GM12878 (cell line): Measurements from ENCODE around the gene TPCN1. TPM values are rescaled to one million over a fixed set of nuclear protein-coding genes. Genes with fewer than 3 reads are reported as not detected.

Experiments used
- ATAC-seq: fragments of 200-7000 bp; cut with Tn5 transposase; 3 replicates; pipeline ENCODE4 v1.9.1; 2020; ENCODE audit warnings: mild to moderate bottlenecking, moderate library complexity
- BruUV-seq: library from RNA; stranded (reverse); fragments of 400-500 nt; replicated peaks from 2 replicates; lab custom pipeline; 2021; lab: Mats Ljungman, UMichigan
- CTCF ChIA-PET: fragments of 300-600 bp; sonication (Branson Sonifier 250); formaldehyde crosslinking; extraction: SDS; loops from one replicate; lab custom pipeline; 2021; ENCODE audit warnings: inconsistent platforms; lab: Yijun Ruan, JAX
- POLR2A ChIA-PET: fragments of 350-600 bp; formaldehyde crosslinking; extraction: SDS; loops from one replicate; lab custom pipeline; 2021; ENCODE audit warnings: inconsistent platforms; lab: Charles Lee
- RAD21 ChIA-PET: fragments of 300-600 bp; sonication (Branson Sonifier 250); formaldehyde crosslinking; loops from one replicate; lab custom pipeline; 2023; ENCODE audit warnings: antibody characterized with exemption; ENCODE audit not compliant: unreplicated experiment; lab: Charles Lee
- SMC1A ChIA-PET: fragments of 300-600 bp; sonication (Branson Sonifier 250); formaldehyde crosslinking; loops from one replicate; lab custom pipeline; 2023; ENCODE audit not compliant: unreplicated experiment, uncharacterized antibody; lab: Charles Lee
- DNase-seq: peaks from one replicate; pipeline ENCODE4 v3.0.0-alpha.2; 2011; ENCODE audit warnings: low read depth, low spot score
- FAIRE-seq: peaks from 3 replicates; lab custom pipeline; 2011; peaks lifted over from hg19 to GRCh38; lab: Jason Lieb, UNC
- H2AFZ ChIP-seq: 2 replicates; pipeline ENCODE4 v1.6.0; 2011; ENCODE audit warnings: low read depth, low read length, control low read depth; ENCODE audit not compliant: control insufficient read depth
- H3K27ac ChIP-seq: 2 replicates; pipeline ENCODE4 v1.5.1; 2011; ENCODE audit warnings: control low read depth; ENCODE audit not compliant: control insufficient read depth, insufficient read depth
- H3K27me3 ChIP-seq, 2 experiments: replicated peaks in 1 of 2; 2 replicates each; pipeline versions ENCODE4 v1.6.0 to v1.6.1; 2011; ENCODE audit warnings: low read length in 1 of 2; ENCODE audit not compliant: control insufficient read depth in 2 of 2, insufficient read depth in 2 of 2
- H3K36me3 ChIP-seq, 2 experiments: 2 replicates each; pipeline ENCODE4 v1.5.1; 2011; ENCODE audit warnings: low read length in 1 of 2; ENCODE audit not compliant: control insufficient read depth in 2 of 2, insufficient read depth in 2 of 2
- H3K4me1 ChIP-seq: 2 replicates; pipeline ENCODE4 v1.6.1; 2011; ENCODE audit warnings: mild to moderate bottlenecking, low read length, moderate library complexity, mixed read lengths; ENCODE audit not compliant: control insufficient read depth, insufficient read depth
- H3K4me2 ChIP-seq: 2 replicates; pipeline ENCODE4 v1.6.0; 2011; ENCODE audit warnings: control low read depth; ENCODE audit not compliant: control insufficient read depth, insufficient read depth
- H3K4me3 ChIP-seq: fragments of 200-600 bp; sonication (generic); 2 replicates; pipeline ENCODE4 v1.5.1; 2016
- H3K79me2 ChIP-seq: 2 replicates; pipeline ENCODE4 v1.6.0; 2011; ENCODE audit warnings: low read length; ENCODE audit not compliant: control insufficient read depth, insufficient read depth
- H3K9ac ChIP-seq: 2 replicates; pipeline ENCODE4 v1.8.0; 2011; ENCODE audit warnings: low read length, control low read depth, mixed read lengths; ENCODE audit not compliant: control insufficient read depth, insufficient read depth
- H3K9me3 ChIP-seq: replicated peaks from 3 replicates; pipeline ENCODE4 v1.5.1; 2011; ENCODE audit warnings: mild to moderate bottlenecking, low read length; ENCODE audit not compliant: control insufficient read depth, insufficient read depth
- H4K20me1 ChIP-seq: 2 replicates; pipeline ENCODE4 v1.6.0; 2011; ENCODE audit not compliant: control insufficient read depth, insufficient read depth
- CHD4 ChIP-seq: fragments of 200-600 bp; sonication (generic); IDR thresholded peaks from 2 replicates; pipeline ENCODE4 v1.6.1; 2016; ENCODE audit warnings: mild to moderate bottlenecking
- HDAC2 ChIP-seq: fragments of 200-600 bp; sonication (generic); IDR thresholded peaks from 2 replicates; pipeline ENCODE4 v1.6.1; 2017
- MYC ChIP-seq: IDR thresholded peaks from 2 replicates; pipeline ENCODE4 v1.6.1; 2011; ENCODE audit warnings: mild to moderate bottlenecking, low read length, moderate library complexity, inconsistent platforms; ENCODE audit not compliant: insufficient read depth, insufficient replicate concordance, insufficient read length, severe bottlenecking
- POLR2AphosphoS2 ChIP-seq: IDR thresholded peaks from 2 replicates; pipeline ENCODE4 v1.6.1; 2011; ENCODE audit warnings: low read depth, mild to moderate bottlenecking, low read length, improper control_type of control experiment, moderate library complexity
- SREBF1 ChIP-seq: IDR thresholded peaks from 2 replicates; pipeline ENCODE4 v1.6.1; 2012; ENCODE audit warnings: mild to moderate bottlenecking, low read length
- TCF12 ChIP-seq: IDR thresholded peaks from 2 replicates; pipeline ENCODE4 v1.6.1; 2011; ENCODE audit warnings: low read depth, mild to moderate bottlenecking, low read length
- WGBS: methylation state at CpG from one replicate; pipeline ENCODE4 v1.1.6; 2016; ENCODE audit warnings: low lambda C conversion rate; ENCODE audit not compliant: insufficient replicate concordance, insufficient coverage; ENCODE audit errors: missing lambda C conversion rate; 5-methylcytosine and 5-hydroxymethylcytosine counted together
- in situ Hi-C: fragments of 300-500 bp; cut with MboI; formaldehyde crosslinking; loops from 9 replicates; pipeline ENCODE4 v1.14.3; 2018; ENCODE audit warnings: mixed read lengths
- intact Hi-C: fragments of 100-400 bp; cut with micrococcal nuclease; formaldehyde crosslinking; loops from one replicate; pipeline ENCODE4 v1.14.2; 2022; ENCODE audit not compliant: unreplicated experiment
- polyA plus RNA-seq, 11 experiments: library from polyadenylated mRNA; depleted of rRNA in 4 of 11; unstranded in 6 of 11; stranded (reverse) in 5 of 11; fragments of >200 nt; fragmentation: Nextera tagmentation in 4 of 11; fragmentation: Illumina TruSeq in 1 of 11; extraction: Ambion mirVana in 4 of 11; extraction: Trizol in 1 of 11; gene quantifications; 1 replicate in 1 of 11; 2 replicates in 10 of 11; pipeline versions ENCODE4 v1.2.1 to v1.2.3, GENCODE V29; 2011 to 2016; ENCODE audit warnings: inconsistent platforms in 2 of 11, missing spikeins in 2 of 11, low read depth in 1 of 11
- total RNA-seq, 4 experiments: library from RNA; depleted of rRNA in 3 of 4; stranded (reverse); fragments of >200 nt in 3 of 4; fragmentation: Illumina TruSeq in 1 of 4; extraction: Trizol in 1 of 4; gene quantifications; 2 replicates each; pipeline versions ENCODE4 v1.2.1 to v1.2.3, GENCODE V29; 2013 to 2021

TPCN1 gene
- total and polyA plus RNA-seq, 10 of the 15 experiments (the other 5 are each of a cell fraction or from before 2014, with no cell fraction given) = 0.79 to 30.9 (median 19.4) TPM

- no peak for FAIRE-seq
- Histone ChIP-seq H3K4me2 (no peak overlapping the region), H2AFZ (no peak overlapping the region), H4K20me1 (no peaks in the 10 kb centered on the region), H3K79me2 (no peaks in the 10 kb centered on the region), H3K9ac (no peak overlapping the region), H3K9me3 (no peaks in the 10 kb centered on the region), H3K36me3 (no peaks in the 10 kb centered on the region), H3K27me3 (no peaks in the 10 kb centered on the region; a peak in 1 of 4 replicates), H3K4me3 (no peak overlapping the region), H3K4me1 (no peaks in the 10 kb centered on the region; the same call in 1 of the 2 replicates), H3K27ac (no peak overlapping the region)
- intact Hi-C loops = no loop called here
- peak; percentile 39; the same call in 2 of the 3 replicates for ATAC-seq
- POLR2A ChIA-PET = no interaction called here
- in situ Hi-C loops = no loop called here
- WGBS = 26% methylated on average over 6 of the region's 6 CpGs
- TF ChIP-seq CHD4 (no peak), SREBF1 (no peak)
- SMC1A ChIA-PET = no interaction called here
- RAD21 ChIA-PET = no interaction called here
- no peak for DNase-seq
- no TSS peak for BruUV-seq
- CTCF ChIA-PET = no interaction called here
These were observed 120.3 kb downstream of the TPCN1 start for GRCh38 chr12:113341535-113341934.

GRCh38 chr12:113345318-113345717 lies 124.1 kb downstream of the TPCN1 start:
- WGBS = 90% methylated on average over 6 of the region's 6 CpGs
- H3K9me3 ChIP-seq = no peaks in the 10 kb centered on the region
- no peak overlapping the region for H3K9ac ChIP-seq
- ATAC-seq = no peak
- SMC1A ChIA-PET = interaction anchor here (1.0 kb wide), 1 partner anchor 10 kb away, joined by 3 read pairs; the partner anchor contains the start of gene SLC8B1
- TF ChIP-seq POLR2AphosphoS2 (no peak), MYC (no peak), TCF12 (no peak), HDAC2 (no peak)
- DNase-seq = no peak
- H3K79me2 ChIP-seq = no peaks in the 10 kb centered on the region
- in situ Hi-C loops = no loop called here
- no peak for FAIRE-seq
- no peaks in the 10 kb centered on the region for H4K20me1 ChIP-seq
- no peak overlapping the region for H3K4me3 ChIP-seq
- no peak overlapping the region for H2AFZ ChIP-seq
- no peak overlapping the region for H3K4me2 ChIP-seq
- H3K27me3 ChIP-seq = no peaks in the 10 kb centered on the region; a peak in 2 of 4 replicates
- CTCF ChIA-PET = no interaction called here
- RAD21 ChIA-PET = no interaction called here
- intact Hi-C loops = no loop called here
- H3K4me1 ChIP-seq = no peaks in the 10 kb centered on the region; the same call in 1 of the 2 replicates
- BruUV-seq = no TSS peak
- no peak overlapping the region for H3K27ac ChIP-seq
- POLR2A ChIA-PET = no interaction called here
- no peaks in the 10 kb centered on the region for H3K36me3 ChIP-seq
